KOPT-K1 (cell line): Measurements from ENCODE around the gene SEMA3B.
"Not testable (repeated sequence)": the region's sequence is repeated elsewhere in the genome, so short reads cannot be mapped to it uniquely, and the experiment has no call there.

Source experiments
- H3K27ac ChIP-seq: fragments of 200-600 bp; sonication (generic); 2 replicates; pipeline ENCODE4 v1.5.1; 2016; ENCODE audit warnings: antibody characterized with exemption, mild to moderate bottlenecking, low read depth, low read length; ENCODE audit not compliant: poor library complexity, severe bottlenecking
- H3K36me3 ChIP-seq: fragments of 200-600 bp; sonication (generic); 2 replicates; pipeline ENCODE4 v1.5.1; 2017; ENCODE audit warnings: antibody characterized with exemption, mild to moderate bottlenecking, low read length, moderate library complexity; ENCODE audit not compliant: insufficient read depth
- H3K9me3 ChIP-seq: fragments of 200-600 bp; sonication (generic); 2 replicates; pipeline ENCODE4 v1.5.1; 2017; ENCODE audit warnings: antibody characterized with exemption, low read length, mild to moderate bottlenecking; ENCODE audit not compliant: insufficient read depth, poor library complexity, severe bottlenecking

The SEMA3B gene

DNA sequence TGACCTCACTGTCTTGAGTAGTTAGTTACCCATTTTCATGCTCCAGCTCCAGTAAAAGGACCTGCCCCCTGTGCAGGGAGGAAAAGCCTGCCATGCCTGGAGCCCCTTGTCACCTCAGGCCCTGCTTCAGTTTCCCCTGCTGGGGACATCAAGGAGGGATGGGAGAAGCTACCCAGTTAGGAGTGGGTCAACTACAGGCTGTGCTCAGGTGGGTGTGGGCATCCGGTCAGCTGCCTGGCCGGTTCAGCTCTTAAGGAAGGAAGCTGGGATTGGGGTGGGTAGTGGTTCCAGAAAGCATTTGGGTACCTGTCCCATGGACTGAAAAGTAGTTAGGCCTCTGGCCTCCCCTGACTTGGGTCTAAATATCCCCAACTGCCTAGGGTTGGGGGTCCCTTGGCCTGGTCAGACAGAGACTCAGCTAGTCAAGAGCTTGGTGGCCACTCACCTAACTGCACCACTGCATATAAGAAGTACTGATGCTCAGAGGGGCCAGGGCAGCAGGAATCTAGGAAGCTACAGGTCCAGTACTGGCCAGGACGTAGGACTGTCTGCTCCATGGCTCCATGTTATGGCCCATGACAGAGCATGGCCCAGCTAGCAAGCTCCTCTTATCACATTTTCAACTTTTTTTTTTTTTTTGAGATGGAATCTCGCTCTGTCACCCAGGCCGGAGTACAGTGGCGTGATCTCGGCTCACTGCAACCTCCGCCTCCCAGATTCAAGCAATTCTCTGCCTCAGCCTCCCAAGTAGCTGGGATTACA lies 10.5 kb downstream of the SEMA3B start:
- Histone ChIP-seq H3K27ac (no peak overlapping the region), H3K9me3 (no peaks in the 10 kb centered on the region), H3K36me3 (no peaks in the 10 kb centered on the region)

DNA sequence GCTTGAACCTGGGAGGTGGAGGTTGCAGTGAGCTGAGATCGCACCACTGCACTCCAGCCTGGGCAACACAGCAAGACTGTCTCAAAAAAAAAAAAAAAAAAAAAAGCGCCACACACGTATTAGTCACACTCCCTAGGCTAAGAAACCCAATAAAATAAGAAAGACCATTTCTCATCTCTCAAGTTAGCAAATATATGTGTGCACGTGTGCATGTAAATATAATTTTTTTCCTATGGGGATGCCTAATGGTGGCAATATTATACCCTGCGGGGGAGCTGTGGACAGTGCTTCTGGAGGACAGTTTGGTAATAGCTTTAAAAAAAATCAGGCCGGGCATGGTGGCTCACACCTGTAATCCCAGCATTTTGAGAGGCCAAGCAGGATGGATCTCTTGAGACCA lies 15.2 kb downstream of the SEMA3B start:
- H3K27ac ChIP-seq, H3K9me3 ChIP-seq: not testable (repeated sequence)
- peaks cover 36% of the 10 kb centered on the region for H3K36me3 ChIP-seq

DNA sequence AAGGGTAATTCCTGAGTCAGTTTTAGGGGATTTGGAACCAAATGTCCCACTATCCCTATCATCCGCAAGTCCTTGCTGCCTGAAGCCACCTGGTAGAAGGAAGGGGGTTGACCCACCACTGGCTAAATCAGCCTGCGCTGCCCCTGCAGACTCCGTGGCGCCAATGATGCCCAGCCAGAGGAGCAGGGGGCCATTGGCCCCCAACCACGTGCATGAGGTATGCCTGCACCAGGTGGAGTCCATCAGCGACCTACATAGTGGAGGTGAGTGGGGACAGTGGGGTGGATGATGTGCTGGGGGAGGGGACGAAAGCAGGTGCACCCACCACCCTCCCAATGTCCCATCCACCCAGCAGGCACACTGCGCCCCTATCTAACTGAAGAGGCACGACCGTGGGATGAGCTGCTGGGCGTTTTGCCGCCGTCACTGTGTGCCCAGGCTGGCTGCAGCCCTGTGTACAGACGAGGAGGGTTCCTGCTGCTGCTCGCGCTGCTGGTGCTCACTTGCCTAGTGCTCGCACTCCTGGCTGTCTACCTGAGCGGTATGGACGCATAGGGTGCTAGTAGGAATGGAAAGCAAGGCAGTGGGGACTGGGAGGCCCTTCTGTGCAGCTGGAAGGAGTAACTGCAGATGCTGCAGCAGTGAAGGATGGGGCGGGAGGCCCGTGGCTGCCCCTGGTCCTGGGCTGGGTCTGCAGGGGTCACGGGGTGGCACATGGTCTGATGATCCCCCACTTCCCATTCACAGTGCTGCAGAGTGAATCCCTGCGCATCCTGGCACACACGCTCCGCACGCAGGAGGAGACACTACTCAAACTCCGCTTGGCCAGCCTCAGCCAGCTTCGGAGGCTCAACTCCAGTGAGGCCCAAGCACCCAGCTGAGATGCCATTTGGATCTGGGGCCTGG lies 17.6 kb downstream of the SEMA3B start:
- Histone ChIP-seq H3K27ac (no peak overlapping the region), H3K9me3 (no peaks in the 10 kb centered on the region), H3K36me3 (peaks cover 51% of the 10 kb centered on the region)

DNA sequence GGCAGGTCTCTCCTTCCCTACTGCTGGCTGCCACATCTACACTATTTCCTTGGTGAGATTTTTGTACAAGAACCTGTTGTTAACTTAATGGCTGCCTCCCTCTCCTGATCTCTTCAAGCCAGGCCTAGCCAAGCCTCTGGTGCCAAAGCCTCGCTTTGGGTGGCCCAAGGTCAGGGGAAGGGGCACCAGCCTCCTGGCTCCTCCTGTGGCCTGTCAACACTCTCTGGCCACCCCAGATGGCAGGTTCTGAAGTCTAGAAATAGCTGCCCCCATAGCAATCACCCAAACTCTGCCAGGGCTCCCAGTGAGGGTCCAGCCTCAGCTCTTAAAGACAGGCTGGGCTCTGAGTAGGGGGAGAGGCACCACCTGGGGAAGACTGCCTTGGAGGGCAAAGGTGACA lies 18.3 kb downstream of the SEMA3B start:
- Histone ChIP-seq H3K36me3 (peaks cover 51% of the 10 kb centered on the region), H3K27ac (no peak overlapping the region), H3K9me3 (no peaks in the 10 kb centered on the region)

GRCh38 chr3:50288387-50289007 lies 19.6 kb downstream of the SEMA3B start:
- H3K27ac ChIP-seq: no peak overlapping the region
- peaks cover 51% of the 10 kb centered on the region for H3K36me3 ChIP-seq
- H3K9me3 ChIP-seq: no peaks in the 10 kb centered on the region

- Histone ChIP-seq H3K36me3 (peaks cover 51% of the 10 kb centered on the region), H3K9me3 (no peaks in the 10 kb centered on the region), H3K27ac (no peak overlapping the region)
Observed at GRCh38 chr3:50289130-50289529, 20.2 kb downstream of the SEMA3B start.

DNA sequence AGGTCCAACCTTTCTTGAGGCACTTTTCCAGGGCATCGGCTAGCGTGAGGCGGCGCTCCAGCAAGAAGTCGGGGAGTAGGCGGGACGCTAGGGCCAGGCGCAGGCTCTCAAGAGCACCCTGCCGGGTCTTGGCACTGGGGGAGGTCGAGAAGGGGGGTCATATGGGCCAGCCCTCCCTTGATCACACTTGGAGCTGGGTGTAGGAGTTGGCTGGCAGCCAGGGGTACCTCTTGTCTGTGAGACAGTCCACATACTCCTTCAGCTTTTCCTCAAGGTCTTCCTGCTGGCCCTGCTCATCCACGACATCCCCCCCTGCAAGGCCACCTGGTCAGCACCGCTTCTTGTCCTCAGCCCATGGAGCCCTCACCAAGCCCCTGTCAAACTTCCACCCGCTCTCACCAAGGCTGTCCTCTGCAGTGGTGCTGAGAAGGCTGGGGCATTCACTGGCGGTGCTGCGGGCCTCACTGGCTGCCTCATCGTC lies 21.3 kb downstream of the SEMA3B start:
- peaks cover 51% of the 10 kb centered on the region for H3K36me3 ChIP-seq
- H3K27ac ChIP-seq: no peak overlapping the region
- H3K9me3 ChIP-seq: no peaks in the 10 kb centered on the region

- Histone ChIP-seq H3K27ac (peak within 1 kb of the TSS; percentile 79), H3K9me3 (no peaks in the 10 kb centered on the region), H3K36me3 (peaks cover 32% of the 10 kb centered on the region)
Observed at GRCh38 chr3:50292159-50293078, 23.5 kb downstream of the SEMA3B start, which contains the start of gene IFRD2. Gene IFRD2, minus strand, starts transcription at chr3:50292429. Its CDS starts 155 bp downstream, at chr3:50292274.

DNA sequence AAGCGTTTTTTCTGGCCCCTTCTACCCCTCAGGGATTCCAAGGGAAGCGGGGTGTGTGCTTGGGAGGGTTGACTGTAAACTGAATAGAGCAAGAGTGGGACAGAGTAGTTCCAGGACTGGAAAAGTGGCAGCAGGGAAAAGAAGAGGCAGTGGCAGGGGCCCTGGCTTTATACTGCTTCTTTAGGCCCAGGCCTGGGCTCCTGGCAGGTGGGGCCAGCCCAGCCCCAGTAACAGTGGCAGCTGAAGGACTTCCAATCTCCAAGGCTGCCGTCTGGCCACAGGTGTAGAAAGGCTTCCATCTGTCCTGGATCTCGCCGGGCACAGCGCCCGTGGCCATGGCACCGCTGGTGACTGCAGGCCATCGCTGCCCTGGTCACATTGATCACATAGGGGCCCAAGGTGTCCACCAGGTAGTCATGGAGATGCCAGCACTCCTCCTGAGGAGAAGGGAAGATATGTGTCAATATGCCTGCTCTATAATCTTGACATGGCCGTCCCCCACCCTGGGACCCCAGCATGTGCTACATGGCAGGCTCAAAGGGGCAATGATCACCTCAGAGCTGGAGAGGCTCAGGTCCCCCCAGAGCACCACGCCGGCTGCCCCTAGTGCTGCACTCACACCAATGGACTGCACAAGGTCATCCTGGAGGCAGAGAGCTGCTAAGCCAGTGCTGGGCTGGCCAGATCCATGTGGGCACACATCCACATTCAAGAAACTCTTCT lies 24.3 kb downstream of the SEMA3B start:
- Histone ChIP-seq H3K9me3 (no peaks in the 10 kb centered on the region), H3K36me3 (peaks cover 24% of the 10 kb centered on the region), H3K27ac (peak overlapping the region; percentile 79)

DNA sequence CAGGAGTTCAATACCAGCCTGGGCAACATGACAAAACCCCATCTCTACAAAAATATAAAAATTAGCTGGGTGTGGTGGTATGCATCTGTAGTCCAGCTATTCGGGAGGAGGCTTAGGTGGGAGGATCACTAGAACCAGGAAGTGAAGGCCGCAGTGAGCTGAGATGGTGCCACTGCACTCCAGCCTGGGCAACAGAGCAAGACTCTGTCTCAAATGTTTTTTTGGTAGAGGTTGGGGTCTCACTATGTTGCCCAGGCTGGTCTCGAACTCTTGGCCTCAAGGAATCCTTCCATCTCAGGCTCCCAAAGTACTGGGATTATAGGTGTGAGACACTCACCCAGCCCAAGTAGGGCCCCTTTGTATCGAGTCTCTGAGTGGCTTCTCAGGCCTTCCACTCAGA lies 25.1 kb downstream of the SEMA3B start:
- Histone ChIP-seq H3K27ac (no peak overlapping the region), H3K36me3 (peaks cover 16% of the 10 kb centered on the region), H3K9me3 (no peaks in the 10 kb centered on the region)

- Histone ChIP-seq H3K27ac (no peak overlapping the region), H3K9me3 (no peaks in the 10 kb centered on the region), H3K36me3 (peaks cover 9% of the 10 kb centered on the region)
Observed at GRCh38 chr3:50294492-50295403, 25.8 kb downstream of the SEMA3B start.

GRCh38 chr3:50295553-50296431 lies 26.8 kb downstream of the SEMA3B start:
- Histone ChIP-seq H3K27ac (no peak overlapping the region), H3K9me3 (no peaks in the 10 kb centered on the region), H3K36me3 (no peaks in the 10 kb centered on the region)
